HG03108 (cell line): ENCODE data around the gene MRPS35.
"Not testable (repeated sequence)": the region's sequence is repeated elsewhere in the genome, so short reads cannot be mapped to it uniquely, and the experiment has no call there.

ENCODE experiments used
- ATAC-seq: cut with Tn5 transposase; IDR thresholded peaks from one replicate; pipeline ENCODE4 v1.9.1; 2021; ENCODE audit warnings: moderate library complexity; ENCODE audit not compliant: unreplicated experiment

The MRPS35 gene

GRCh38 chr12:27707216-27707615 is 3.4 kb upstream of the MRPS35 start:
- no peak for ATAC-seq

DNA sequence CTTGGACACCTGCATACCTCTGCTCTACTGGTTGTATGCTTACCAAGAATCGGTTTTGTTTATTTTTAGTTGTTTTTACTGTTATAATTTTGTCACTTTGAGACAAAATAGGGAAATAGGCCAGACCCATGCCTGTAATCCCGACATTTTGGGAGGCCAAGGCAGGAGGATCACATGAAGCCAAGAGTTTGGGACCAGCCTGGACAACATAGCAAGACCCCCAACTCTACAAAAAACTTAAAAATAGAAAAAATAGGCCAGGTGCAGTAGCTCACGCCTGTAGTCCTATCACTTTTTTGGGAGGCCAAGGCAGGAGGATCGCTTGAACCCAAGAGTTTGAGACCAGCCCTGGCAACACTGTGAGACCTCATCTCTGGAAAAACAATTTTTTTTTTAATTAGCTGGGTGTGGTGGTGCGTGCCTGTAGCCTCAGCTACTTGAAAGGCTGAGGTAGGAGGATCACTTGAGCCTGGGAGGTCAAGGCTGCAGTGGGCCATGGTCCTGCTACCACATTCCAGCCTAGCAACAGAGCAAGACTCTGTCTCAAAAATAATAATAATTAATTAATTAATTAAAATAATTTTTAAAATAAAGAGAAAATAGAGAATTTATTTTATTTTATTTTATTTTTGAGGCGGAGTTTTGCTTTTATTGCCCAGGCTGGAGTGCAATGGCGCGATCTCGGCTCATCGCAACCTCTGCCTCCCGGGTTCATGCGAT is 1.3 kb upstream of the MRPS35 start:
- ATAC-seq, result no peak

DNA sequence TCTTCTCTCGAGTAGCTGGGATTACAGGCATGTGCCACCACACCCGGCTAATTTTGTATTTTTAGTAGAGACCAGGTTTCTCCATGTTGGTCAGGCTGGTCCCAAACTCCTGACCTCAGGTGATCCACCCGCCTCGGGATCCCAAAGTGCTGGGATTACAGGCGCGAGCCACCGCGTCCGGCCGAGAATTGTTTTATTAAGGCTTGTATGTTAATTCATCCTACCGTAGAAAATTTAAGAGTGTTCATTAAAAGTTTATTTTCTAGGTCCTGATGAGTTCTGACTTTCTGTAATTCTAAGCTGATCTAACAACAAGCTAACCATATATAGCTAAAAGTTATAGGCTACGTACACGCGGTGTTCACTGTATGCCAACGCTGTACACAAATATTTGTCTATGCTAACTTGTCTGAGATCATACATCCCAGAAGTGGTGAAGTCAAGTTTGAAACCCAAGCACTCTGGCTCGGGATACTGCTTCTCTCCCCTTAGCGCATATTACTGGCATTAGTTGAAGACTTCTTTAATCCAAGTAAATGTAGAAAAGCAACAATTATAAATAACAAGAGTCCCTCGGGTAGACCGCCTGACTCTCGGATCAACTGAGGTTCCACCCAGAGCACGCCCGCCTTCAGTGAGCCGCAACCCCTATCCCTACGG is 570 bp upstream of the MRPS35 start:
- ATAC-seq, result peak; percentile 25

DNA sequence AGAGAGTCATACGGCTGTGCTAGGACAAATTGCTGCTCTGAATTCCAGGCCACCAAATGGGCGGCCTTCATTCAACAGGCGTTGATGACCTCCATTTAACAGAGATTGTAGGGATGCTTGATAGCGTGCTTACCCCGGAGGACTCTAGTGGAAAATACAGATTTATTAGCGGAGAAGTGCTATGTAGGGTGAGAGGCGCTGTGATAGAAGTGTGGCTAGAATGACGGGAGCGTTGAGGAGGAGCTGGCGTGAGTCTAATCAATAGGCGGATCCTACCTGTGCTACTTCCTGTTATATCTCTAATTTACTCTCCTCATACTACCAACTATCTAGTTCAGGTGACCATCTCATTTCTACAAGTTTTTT is 668 bp downstream of the MRPS35 start:
- no peak for ATAC-seq

DNA sequence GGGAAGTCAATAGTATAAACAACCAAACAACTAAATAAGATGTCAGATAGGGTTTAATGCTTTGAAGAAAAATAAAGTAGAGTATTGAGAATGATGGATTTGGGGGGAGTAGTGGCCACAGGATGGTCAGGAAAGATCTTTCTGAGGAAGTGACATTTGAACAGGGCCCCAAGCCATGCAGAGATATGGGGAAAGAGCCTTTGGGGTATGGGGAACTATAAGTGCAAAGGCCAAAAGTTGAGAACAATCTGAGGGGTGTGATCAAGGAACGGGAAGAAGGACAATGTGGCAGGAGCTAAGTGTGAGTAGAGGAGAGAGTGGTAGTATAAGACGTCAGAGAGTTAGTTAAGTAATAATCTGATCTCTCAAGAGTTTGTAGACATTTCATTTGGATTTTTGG is 1.3 kb downstream of the MRPS35 start:
- no peak for ATAC-seq

- no peak for ATAC-seq
These were observed 12.6 kb downstream of the MRPS35 start for GRCh38 chr12:27723212-27723611.

- no peak for ATAC-seq
These were observed 19.5 kb downstream of the MRPS35 start for GRCh38 chr12:27730097-27730588.

DNA sequence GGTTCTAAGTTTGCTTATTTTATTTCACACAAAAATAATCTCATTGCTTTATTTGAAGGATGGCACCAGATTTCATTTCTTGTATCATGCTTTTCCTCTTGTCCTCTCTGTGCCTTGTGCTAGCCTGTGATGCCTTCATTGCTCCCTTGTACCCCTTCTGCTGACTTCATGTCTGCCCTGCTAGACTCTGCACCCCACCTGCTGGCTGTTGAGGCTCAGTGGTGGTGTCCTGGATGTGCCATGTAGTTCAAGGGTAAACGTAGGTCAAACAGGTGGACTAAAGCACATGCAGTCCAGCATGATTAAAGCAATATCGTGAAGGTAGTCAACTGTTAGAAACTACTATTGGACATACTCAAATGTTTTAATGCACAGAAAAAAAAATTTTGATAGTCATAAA is 21.6 kb downstream of the MRPS35 start:
- no peak for ATAC-seq

DNA sequence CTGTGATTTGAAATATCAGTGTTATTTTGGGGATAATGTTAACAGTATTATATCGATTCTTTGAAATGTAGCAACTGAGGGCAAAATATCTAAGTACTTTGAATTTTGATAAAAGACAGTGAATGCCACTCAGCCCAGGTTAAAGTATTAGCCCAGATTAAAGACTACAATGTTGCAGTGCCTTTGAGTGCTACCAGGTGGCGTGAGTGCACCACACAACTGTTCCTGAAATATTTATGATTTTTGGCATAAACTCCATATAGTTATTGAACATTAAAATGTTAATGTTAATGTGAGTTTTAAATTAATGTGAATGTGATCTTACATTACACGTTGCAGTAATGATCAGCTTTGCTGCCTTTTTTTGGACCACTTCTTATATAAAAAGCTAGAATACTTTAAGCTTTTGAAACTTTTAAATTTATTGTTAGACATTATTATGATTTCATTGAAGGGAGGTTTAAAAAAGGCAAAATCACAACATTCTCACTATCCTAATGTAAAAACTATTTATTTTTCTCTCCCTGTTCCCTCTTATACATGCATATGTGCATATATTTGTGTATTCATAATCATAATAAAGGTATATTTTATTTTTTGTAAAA is 22.5 kb downstream of the MRPS35 start:
- ATAC-seq, result no peak

DNA sequence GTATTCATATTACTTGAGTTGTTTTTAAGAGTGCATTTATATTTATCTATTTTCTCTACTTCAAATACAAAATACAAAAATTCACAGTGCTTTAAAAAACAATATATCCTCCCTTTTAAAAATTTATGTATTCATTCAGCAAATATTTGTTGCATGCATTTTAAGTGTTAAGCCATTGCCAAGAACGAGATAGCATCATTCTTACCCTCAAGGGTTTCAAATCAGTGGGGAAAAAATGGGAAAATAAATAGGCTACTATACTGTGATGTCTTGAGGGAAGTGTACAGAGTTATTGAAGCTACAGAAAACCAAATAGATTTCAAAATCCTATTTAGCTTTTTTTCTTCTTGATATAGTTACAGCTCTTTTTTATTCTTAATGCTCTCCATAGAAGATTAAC is 23.2 kb downstream of the MRPS35 start:
- no peak for ATAC-seq

DNA sequence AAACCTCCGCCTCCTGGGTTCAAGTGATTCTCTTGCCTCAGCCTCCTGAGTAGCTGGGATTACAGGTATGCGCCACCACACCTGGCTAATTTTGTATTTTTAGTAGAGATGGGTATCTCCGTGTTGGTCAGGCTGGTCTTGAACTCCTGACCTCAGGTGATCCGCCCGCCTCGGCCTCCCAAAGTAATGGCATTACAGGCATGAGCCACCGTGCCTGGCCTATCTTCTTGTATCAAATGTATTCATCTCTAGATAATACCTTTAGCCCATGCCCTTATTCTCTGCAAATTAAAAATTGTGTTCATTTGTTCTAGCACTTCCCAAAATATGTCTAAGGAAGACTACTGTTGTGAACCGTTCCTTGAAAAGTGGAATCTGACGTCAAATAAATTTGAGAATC is 23.7 kb downstream of the MRPS35 start:
- not testable (repeated sequence) for ATAC-seq

DNA sequence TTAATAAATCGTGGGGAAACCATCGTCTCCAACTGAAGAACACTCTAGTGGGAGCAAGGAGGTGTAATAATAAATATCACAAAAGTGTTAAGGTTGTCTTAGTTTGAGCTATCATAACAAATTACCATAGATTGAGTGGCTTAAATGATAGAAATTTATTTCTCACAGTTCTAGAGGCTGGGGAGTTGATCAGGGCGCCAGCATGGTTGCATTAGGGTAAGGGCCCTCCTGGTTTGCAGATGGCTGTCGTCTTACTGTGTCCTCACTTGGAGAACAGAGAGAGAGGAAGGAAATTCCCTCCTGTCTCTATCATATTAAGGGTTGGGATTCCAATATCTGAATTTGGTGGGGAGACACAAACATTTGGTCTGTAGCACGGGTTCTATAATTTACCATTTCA is 33.0 kb downstream of the MRPS35 start:
- no peak for ATAC-seq

DNA sequence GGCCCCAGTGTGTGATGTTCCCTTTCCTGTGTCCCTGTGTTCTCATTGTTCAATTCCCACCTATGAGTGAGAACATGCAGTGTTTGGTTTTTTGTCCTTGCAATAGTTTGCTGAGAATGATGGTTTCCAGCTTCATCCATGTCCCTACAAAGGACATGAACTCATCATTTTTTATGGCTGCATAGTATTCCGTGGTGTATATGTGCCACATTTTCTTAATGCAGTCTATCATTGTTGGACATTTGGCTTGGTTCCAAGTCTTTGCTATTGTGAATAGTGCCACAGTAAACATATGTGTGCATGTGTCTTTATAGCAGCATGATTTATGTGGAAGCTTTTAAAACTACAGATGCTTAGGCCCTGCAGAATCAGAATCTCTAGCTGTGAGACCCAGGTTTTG is 35.1 kb downstream of the MRPS35 start:
- ATAC-seq, result not testable (repeated sequence)

DNA sequence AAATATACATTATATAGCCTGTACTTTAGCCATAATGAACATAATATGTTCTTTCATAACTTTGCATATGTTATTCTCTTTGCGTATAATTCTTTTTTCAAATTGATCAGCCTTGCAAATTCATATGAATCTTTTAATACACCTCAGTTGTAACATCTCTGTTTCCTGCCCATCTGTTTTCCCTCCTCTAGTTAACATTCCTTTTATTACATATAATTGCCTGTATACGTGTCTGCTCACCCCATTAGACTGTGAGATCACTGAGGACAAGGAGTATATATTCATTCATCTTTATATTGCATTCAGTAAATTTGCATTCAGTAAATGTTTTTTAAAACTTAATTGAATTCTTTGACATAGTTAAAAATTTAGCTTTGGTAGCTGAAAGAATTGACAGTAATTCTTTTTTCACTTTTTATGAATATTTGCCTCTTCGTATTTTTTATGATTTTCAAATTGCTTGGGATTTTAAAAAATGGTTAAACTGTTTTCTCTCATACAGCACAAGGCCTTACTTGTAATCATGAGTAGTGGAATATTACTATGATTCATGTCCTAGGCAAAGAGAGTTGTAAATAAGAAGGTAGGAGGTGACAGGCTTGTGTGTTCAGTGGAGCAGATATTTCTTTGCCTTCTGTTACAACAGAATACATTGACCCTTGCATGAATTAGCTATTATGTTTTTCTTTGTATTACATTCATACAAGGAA is 36.6 kb downstream of the MRPS35 start:
- ATAC-seq, result no peak

- ATAC-seq, result no peak
These were observed 40.9 kb downstream of the MRPS35 start for GRCh38 chr12:27751386-27752047.

- no peak for ATAC-seq
These were observed 44.2 kb downstream of the MRPS35 start for GRCh38 chr12:27754795-27755194.

DNA sequence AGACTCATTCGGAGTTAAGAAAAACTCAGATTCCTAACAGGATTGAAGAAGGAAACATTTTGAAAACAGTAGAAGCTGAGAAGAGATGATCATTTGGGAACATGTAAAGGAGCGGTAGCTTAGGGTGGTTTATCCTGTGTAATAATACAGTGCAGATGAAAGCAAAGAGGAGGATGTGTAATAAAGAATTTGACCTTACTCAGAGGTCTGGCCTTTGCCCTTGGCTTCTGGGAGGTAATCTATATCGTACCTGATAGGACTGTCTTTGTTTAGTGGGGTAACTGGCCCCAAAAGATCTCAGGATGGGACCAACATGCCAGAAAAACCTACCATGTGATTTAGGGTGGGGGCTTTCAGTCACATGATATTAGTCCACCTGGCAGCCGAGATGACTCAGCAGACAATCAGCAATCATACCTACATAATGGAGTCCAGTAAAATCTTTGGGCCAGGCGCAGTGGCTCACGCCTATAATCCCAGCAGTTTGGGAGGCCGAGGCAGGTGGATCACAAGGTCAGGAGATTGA is 46.1 kb downstream of the MRPS35 start:
- ATAC-seq, result no peak

GRCh38 chr12:27762757-27763156 is 52.1 kb downstream of the MRPS35 start:
- no peak for ATAC-seq

- no peak for ATAC-seq
These were observed 56.0 kb downstream of the MRPS35 start for GRCh38 chr12:27766587-27766986.

DNA sequence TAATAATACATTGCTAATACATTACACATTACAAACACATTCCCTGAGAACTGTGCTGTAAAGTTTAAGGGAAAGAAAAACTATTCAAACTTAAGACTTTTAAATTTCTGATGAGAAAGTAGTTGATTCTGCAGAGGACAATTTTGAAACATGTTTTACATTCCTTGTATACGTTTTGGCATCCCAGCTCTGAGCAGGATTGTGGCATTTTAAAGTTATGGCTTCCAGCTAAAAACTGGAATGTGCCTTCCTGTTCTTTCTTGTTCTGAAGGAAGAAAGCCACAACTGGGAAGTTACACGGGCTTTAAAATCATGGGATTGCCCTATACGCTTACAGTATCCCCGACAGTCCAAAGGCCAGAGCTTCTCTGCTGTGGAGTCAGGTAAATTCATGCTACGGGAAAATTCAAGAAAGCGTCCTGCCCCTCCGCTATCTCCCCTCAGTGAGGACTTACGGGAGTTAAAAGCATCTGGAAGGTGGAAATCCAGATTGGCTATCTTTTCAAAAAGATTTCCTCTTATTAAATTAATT is 58.6 kb downstream of the MRPS35 start:
- ATAC-seq, result no peak
